SHP77 treated with DMSO at 0.1 percent for 48 hours (cell line): ENCODE measurements around the gene GFPT1.

Experiments
- DNase-seq: peaks from one replicate; lab custom pipeline; 2025; lab: John Stamatoyannopoulos, UW

Gene GFPT1

GRCh38 chr2:69316550-69316949 lies 70.5 kb downstream of the GFPT1 start:
- DNase-seq: no peak

GRCh38 chr2:69315160-69315761 lies 71.8 kb downstream of the GFPT1 start:
- no peak for DNase-seq

- no peak for DNase-seq
These were observed 76.0 kb downstream of the GFPT1 start for GRCh38 chr2:69311024-69311416.

GRCh38 chr2:69310111-69311023 lies 76.7 kb downstream of the GFPT1 start:
- DNase-seq: no peak

- DNase-seq: no peak
These were observed 77.5 kb downstream of the GFPT1 start for GRCh38 chr2:69309351-69310110.

GRCh38 chr2:69308338-69308737 lies 78.7 kb downstream of the GFPT1 start:
- DNase-seq: no peak

GRCh38 chr2:69307579-69308064 lies 79.4 kb downstream of the GFPT1 start:
- no peak for DNase-seq

GRCh38 chr2:69306822-69307578 lies 80.0 kb downstream of the GFPT1 start:
- peak; percentile 15 for DNase-seq

GRCh38 chr2:69306393-69306821 lies 80.6 kb downstream of the GFPT1 start:
- no peak for DNase-seq

GRCh38 chr2:69305712-69306392 lies 81.2 kb downstream of the GFPT1 start:
- no peak for DNase-seq

GRCh38 chr2:69305166-69305565 lies 81.9 kb downstream of the GFPT1 start:
- no peak for DNase-seq

GRCh38 chr2:69304656-69305055 lies 82.4 kb downstream of the GFPT1 start:
- DNase-seq: no peak

GRCh38 chr2:69300650-69301049 lies 86.4 kb downstream of the GFPT1 start:
- DNase-seq: no peak

- DNase-seq: peak; percentile 41
These were observed 87.1 kb downstream of the GFPT1 start for GRCh38 chr2:69299772-69300516.

GRCh38 chr2:69298862-69299261 lies 88.2 kb downstream of the GFPT1 start:
- DNase-seq: no peak

- DNase-seq: no peak
These were observed 88.8 kb downstream of the GFPT1 start for GRCh38 chr2:69298261-69298660.

GRCh38 chr2:69297216-69297615 lies 89.8 kb downstream of the GFPT1 start:
- no peak for DNase-seq

- DNase-seq: no peak
These were observed 90.6 kb downstream of the GFPT1 start for GRCh38 chr2:69296421-69296820.

- DNase-seq: no peak
These were observed 94.8 kb downstream of the GFPT1 start for GRCh38 chr2:69292256-69292655.

- no peak for DNase-seq
These were observed 95.3 kb downstream of the GFPT1 start for GRCh38 chr2:69291721-69292120.
